GM19395 (cell line): ENCODE data around the gene SPRR3.

Source experiments
- ATAC-seq: cut with Tn5 transposase; IDR thresholded peaks from one replicate; pipeline ENCODE4 v1.9.1; 2021; ENCODE audit warnings: mild to moderate bottlenecking, moderate library complexity; ENCODE audit not compliant: unreplicated experiment

The SPRR3 gene

DNA sequence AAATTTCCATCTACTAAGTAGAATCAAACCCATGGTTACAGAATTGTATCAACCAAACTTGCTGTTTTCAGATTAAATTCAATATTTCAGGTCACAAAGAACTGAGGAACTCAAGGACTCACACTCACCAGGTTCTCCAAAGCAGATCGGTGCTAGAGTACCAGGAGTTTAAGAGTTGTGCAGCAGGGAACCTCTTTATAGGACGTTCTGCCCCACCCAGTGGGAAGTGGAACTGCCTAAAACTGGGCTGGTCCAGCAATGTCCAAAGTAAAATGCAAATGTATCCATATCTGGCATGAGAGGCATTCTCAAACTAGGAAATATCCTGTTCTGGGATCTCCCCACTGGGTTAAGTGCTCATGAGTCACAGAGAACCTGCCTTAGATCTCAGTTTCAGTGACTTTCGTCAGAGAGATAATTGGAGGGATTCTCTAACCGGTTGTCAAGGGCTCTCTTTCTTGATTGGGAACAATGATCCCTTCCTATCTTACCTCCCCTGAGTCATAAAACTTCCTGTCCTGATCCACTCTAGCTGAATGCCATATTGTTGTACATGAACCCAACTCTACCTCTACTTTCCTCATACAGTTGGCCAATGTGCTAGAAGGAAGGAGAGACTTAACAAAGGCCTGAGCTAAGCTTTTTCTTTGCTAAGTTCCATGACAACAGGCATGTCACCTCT lies 39.5 kb downstream of the SPRR3 start, which contains the start of gene SPRR2D:
TSS of gene SPRR2D (minus strand) at position 171 of the 682 bp plus-strand sequence. CDS start 774 bp downstream, outside the sequence.
- ATAC-seq, result no peak

GRCh38 chr1:153049211-153049610 lies 47.7 kb downstream of the SPRR3 start:
- ATAC-seq, result no peak
